A549 treated with AZD9567 at 1 μM for 4 hours (cell line): Measurements from ENCODE around the gene CLASP2. TPM values are rescaled to one million over a fixed set of nuclear protein-coding genes. Genes with fewer than 3 reads are reported as not detected.

Experiments used
- total RNA-seq: library from RNA; stranded (reverse); fragments of 200-300 nt; extraction: Qiagen RNA extraction; gene quantifications from 5 replicates; pipeline ENCODE4 v1.2.3, GENCODE V29; 2022; ENCODE audit not compliant: insufficient read depth

CLASP2 gene
- total RNA-seq, result 16.3 to 18.6 TPM (median 17.9 TPM) in 5 replicates

DNA sequence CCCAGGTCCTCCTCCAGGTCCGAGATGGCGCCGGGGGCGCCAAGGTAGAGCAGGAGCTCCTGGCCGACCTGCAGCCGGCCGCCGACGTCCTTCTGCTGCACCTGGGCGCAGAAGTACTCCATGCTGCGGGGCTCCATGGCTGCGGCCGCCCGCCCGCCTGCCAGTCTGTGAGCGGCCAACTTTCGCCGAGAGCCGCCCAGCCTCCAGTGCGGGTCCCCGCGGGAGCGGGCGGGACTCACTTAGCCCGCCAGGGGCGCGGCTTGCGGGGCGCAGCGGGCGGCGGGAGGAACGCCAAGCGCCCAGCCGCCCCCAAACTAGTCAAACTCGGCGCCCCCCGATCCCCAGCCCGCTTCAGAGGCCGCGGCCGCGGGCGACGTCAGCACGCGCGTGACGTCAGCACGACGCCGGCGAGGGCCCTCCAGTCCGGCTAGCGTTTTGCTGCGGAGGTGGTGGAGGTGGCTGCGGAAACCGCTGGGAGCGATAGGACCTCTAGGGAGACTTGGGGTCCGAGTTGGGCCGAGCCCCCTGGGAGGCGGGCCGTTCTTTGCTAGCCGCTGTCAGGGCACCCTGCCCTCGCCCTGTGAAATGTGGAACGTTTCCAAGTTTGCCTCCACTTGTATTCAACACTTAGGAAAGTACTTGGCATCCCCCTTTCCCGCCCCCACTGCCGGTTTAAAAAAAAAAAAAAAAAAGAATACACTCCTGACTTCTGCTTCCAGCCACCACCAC lies at the start of gene CLASP2:
TSS of gene CLASP2 (minus strand) at position 389 of the 729 bp plus-strand sequence. CDS start at position 137, 252 bp downstream.

Other genes with a start within 250 kb of the CLASP2 start
- 146 to 176 TPM (median 169 TPM) in 5 replicates for gene PDCD6IP, start 80.4 kb upstream of the CLASP2 start, total RNA-seq